Activated CD8-positive, alpha-beta memory T cell treated with anti-CD3 and anti-CD28 coated beads for 4 hours (primary cell): ENCODE measurements around the gene BRSK2.
"Not testable (repeated sequence)": the region's sequence is repeated elsewhere in the genome, so short reads cannot be mapped to it uniquely, and the experiment has no call there.

Source experiments
- DNase-seq, 2 donors: peaks; one replicate each; pipeline ENCODE4 v3.0.0-alpha.2; 2020; ENCODE audit warnings: low read depth in 2 of 2

The BRSK2 gene

DNA sequence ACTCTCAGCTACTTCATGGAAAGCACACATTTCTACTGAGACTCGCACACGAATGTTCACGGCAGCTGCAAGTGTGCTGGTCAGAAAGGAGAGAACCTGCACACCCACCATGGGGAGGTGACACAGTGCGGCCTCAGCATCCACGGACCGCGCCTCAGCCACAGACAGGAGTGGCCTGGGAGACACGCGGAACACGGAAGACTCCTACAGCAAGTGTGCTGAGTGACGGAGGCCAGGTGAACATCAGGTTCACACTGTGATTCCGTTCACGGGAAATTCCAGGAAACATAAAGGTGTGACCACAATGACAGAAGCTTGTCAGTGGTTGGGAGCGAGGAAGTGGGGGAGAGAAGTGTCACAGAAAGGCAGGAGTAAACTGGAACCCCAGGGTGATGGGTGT is 110.2 kb downstream of the BRSK2 start:
- DNase-seq, result no peak

DNA sequence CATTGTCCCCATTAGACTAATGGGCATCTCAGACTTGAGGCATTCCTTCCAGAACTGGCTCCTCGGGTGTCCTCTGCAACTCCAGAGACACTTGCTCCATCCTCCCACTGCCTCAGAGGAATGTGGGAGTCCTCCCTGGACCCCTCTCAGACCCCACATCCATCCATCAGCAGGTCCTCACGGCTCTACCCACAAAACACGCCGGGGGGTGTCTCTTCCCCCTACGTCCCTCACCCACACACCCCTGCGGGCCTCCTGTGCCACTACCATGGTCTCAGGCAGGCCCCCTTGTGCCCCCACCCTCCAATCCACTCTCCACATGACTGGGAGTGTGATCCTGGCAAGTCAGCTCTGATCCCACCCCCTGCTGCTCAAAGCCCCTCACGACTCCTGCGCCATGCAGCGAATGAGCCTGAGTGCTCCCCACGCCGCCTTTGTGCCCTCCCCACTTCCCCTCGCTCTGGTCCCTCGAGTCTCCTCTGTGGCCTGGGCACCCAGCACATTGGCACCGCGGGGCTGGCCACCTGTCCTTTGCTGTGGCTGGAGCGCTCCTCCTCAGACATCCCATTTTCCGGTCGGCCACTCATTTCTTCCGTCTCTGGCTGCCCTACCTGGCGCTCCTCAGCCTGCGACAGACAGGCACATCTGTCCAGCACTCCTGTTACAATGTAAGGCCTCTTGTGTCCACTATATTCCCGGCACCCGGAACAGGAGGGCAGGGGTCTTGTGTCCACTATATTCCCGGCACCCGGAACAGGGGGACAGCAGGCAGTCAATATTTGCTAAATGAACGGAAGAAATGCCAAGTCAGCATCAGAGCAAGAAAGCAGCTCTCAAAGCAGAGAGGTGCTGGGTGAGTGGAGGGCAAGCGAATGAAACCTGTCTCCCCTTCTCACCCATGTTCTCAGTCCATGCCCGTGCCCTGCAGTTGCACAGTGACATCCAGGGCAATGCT is 111.0 kb downstream of the BRSK2 start:
- DNase-seq, result no peak

- no peak for DNase-seq
These were observed 111.9 kb downstream of the BRSK2 start for GRCh38 chr11:1501421-1502167.

DNA sequence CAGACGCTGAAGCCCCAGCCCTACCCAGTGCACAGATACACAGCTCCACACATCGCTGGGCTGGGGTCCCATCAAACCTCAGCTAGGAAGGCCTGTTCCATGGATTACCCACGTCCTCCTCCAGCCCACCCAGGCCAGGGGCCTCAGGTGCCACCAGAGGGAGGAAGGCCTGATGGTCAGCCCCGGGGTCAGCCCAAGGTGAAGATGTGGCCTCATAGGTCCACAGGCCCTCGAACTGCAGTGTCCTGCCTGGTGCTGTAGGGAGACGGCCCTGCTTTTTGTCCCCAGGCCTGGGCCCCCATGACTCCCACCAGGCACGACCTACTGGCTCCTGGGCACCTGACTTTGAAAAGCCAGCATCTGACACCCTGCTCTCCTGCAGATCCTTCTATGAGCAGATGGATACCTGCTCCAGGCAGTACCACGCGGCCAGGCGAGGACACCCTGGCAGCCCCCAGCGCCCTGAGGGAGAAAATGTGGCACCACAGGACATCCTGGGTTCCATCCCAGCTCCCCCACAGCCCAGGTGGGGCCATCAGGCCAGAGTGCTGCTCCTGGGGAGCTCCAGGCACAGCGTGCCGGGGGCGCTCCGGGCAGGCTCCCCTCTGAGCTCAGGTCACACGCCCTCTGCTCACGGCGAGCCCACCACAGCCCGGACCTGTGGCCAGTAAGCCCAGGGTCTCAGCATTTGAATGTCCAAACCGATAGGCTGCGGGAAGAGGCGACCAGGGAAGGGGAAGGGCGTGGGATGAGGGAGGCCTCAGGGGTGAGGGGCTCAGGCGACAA is 112.6 kb downstream of the BRSK2 start:
- DNase-seq, result no peak

DNA sequence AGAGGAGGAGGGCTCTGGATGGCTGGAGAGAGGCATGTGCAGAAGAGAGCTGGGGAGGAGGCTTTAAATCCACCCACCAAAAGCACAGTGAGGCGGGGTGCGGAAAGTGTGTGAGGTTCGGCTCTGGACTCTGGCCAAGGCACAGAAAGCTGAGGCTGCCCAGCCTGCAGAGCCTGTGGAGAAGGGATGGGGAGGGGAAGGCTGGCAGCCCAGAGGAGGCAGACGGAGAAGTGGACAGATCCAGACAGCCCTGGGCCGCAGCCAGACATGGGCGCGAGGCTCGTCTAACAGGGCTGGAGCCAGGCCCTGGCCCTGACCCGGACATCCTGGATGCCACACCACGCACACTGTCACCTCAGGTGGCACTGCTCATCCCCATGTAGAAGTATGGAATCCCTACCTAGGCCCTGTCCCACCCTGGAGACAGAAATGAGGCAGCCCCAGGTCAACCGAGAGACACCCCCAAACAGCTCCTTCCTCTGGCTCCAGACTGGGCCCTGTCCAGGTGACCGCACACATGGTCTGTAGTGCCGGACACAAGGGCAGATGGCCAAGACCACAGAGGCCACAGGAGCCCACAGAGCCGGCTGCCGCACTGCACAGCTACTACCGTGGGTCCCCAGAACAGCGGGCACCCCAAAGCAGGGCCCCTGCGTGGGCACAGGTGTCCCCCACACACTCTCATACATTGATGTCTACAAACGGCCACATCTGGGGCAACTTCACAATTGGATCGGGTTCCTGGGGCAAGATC is 113.4 kb downstream of the BRSK2 start:
- no peak for DNase-seq

DNA sequence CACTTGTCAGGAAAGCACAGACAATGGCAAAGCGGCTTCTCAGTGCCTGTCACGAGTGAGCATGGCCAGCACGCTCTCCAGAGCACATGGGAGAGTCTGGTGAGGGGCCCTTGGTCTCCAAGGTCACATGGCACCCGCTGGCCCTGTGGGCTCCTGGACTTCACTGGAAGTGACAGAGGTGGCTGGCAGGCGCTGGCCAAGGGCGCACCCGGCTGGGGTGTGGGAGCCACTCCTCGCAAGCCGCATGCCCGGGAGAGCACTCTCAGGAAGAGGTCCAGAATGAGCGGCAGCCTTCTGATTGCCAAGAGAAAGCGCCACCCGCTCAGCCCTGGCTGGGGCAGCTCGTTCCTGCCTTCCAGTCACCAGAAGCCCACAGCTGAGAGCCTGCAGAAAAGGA is 114.0 kb downstream of the BRSK2 start:
- DNase-seq, result no peak

DNA sequence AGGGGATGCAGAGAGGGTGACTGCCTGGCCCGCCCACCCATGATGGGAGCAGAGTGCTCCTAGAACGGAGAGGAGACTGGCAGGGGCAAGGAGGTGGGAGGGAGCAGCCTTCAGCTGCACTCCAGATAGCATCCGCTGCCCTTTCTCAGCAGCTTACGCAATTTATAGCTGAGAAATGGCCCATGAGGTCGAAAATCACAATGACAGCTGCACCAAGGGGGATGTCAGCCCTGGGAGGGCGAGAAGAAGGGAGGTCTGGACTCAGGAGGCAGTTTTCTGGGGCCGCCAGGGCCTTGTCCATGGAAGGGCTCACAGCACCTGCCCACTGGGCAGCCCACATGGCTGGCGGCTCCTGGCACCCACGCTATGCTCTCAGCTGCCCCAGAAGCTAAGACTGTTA is 114.4 kb downstream of the BRSK2 start:
- no peak for DNase-seq

DNA sequence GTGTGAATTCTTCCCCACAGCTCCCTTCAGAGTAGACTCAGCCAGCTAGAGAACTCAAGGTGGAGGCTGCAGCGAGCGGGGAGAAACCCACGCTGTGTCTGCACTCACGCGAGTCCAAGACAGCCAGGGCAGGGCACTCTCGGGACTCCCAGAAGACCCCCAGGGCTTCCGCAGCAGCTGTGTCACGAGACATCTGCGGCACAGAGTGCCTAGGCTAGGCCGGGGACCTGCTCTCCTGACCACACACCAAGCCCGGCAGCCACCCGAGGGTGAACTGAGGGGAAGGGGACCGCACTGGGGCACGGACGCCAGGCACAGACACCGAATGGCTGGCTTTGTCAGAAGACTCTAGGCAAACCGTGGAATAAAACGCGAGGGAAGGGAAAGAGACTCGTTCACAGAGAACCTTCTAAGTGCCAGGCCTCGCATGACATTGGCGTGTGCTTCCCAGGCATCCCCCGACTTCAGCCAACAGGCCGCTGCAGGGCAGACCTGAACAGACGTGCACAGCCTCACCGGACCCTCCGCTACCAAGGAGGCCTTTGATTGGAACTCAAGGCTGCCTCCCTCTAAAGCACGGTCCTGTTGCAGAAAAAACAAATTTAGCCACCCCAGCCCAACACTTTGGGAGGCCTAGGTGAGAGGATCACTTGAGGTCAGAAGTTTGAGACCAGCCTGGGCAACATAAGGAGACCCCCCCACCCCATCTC is 115.0 kb downstream of the BRSK2 start:
- DNase-seq, result no peak

DNA sequence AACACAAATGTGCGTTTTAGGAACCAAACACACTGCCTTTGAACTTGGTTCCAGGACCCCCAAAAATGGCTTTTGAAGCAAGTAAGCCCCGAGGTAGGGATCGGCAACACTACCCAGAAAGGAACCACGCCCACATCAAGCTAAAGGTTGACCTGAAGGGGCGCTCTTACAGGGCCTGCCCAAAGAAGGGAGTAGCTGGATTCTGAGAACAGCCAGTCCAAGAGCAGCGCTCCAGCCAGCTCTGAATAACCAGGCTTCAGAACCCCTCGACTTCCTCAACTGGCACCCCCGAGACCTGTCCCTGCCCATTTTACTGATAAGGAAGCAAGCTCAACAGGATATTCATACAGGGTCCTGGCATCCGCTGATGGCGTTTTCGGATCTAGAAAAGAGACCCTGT is 115.7 kb downstream of the BRSK2 start:
- DNase-seq, result no peak

- no peak for DNase-seq
These were observed 117.2 kb downstream of the BRSK2 start for GRCh38 chr11:1506981-1507380.

DNA sequence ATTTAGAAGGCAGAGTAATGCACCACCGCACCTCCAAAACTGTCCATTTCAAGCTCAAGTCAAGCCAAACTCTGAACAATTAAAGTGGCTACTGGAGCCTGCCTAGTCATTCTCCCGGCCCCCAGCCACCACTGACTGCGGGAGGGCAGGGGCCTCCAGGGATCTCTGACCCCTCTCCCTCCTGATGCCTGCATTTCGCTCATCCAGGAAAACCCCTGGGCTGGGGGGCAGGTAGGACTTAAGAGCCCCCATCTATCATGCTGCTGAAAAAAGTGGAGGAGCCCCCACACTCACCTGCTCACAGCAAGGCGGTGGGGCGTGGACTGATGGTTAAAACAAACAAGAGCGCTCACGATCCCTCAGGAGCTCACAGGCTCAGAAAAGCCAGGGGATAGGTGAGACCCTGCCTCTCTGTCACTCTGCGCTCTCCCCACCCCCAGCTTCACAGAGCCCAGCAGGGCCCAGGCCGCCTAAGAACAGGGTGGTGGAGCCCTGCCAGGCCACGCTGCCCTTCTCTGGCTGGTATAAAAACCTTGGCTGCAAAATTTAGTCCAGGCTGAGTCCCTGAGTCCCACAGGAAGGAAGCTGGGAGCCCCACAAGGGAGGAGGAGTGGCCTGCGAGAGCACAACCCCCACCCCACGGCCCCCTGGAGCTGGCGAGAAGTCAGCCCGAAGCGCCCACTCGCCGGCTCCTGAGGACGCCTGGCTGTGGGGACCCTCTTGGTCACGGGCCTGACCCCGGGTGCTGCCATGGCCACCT is 117.8 kb downstream of the BRSK2 start:
- no peak for DNase-seq

DNA sequence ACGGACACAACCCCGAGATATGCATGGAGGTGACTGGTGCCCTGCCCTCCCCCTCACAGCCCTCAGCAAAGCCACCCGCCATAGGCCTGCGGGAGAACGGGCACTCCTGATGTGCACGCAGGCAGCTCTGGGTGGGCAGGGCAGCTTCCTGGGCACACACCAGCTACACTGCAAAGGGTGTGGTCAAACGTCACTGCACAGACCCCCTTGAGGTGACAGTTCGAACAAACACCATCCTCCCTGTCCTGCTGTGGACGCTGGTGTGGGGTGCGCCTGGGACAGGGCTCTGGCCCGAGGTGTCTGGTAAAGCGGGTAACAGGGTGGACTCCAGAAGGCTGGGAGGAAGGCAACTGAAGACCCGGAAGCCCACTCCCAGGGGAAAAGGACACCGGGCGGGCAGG is 118.8 kb downstream of the BRSK2 start:
- DNase-seq, result no peak

- no peak for DNase-seq
These were observed 119.3 kb downstream of the BRSK2 start for GRCh38 chr11:1508986-1509385.

- no peak for DNase-seq
These were observed 120.0 kb downstream of the BRSK2 start for GRCh38 chr11:1509626-1510255.

DNA sequence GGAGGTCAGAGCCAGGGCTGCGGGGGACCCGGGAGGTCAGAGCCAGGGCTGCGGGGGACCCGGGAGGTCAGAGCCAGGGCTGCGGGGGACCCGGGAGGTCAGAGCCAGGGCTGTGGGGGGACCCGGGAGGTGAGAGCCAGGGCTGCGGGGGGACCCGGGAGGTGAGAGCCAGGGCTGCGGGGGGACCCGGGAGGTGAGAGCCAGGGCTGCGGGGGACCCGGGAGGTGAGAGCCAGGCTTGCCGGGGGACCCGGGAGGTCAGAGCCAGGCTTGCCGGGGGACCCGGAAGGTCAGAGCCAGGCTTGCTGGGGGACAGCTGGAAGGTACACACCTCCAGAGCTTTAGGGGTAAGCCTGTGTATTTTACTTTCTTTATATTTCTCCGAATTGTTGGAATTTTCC is 120.6 kb downstream of the BRSK2 start:
- DNase-seq, result not testable (repeated sequence)

DNA sequence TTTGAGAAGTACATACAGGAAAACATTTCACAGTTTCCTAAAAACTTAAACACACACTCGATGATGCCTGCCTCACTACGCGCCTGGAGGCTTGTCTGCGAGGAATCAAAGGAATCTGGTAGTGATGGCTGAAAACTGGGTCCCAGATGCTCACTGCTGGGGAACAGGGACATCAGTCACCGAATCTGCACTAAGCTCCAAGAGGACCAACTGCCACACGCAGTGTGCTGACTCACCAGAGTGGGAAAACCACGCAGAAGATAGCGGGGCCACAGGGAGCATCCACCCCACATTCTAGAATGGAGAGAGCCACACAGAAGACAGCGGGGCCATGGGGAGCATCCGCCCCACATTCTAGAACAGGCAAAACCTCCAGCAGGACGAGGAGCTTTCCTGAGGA is 121.2 kb downstream of the BRSK2 start:
- no peak for DNase-seq

GRCh38 chr11:1511937-1512496 is 122.3 kb downstream of the BRSK2 start:
- DNase-seq, result no peak
